HepG2 (cell line): ENCODE data around the gene DLG1. TPM values are rescaled to one million over a fixed set of nuclear protein-coding genes. Genes with fewer than 3 reads are reported as not detected.

Experiments used
- ATAC-seq: fragments of 200-7000 bp; cut with Tn5 transposase; 3 replicates; pipeline ENCODE4 v1.9.1; 2020; ENCODE audit warnings: mild to moderate bottlenecking, moderate library complexity
- BruUV-seq: library from RNA; stranded (reverse); fragments of 400-500 nt; replicated peaks from 2 replicates; lab custom pipeline; 2021; lab: Mats Ljungman, UMichigan
- CTCF ChIA-PET: fragments of 300-600 bp; formaldehyde crosslinking; extraction: SDS; loops from one replicate; lab custom pipeline; 2021; ENCODE audit warnings: low total read pairs, inconsistent platforms, low intra/inter-chr PET ratio; lab: Yijun Ruan, JAX
- POLR2A ChIA-PET: fragments of 350-600 bp; sonication (Branson Sonifier 250); formaldehyde crosslinking; loops from one replicate; lab custom pipeline; 2020; ENCODE audit warnings: antibody characterized with exemption, inconsistent platforms; lab: Yijun Ruan, JAX
- DNase-seq: peaks from one replicate; pipeline ENCODE4 v3.0.0-alpha.2; 2015; ENCODE audit warnings: low spot score
- FAIRE-seq: peaks from 3 replicates; lab custom pipeline; 2011; peaks lifted over from hg19 to GRCh38; lab: Jason Lieb, UNC
- H2AFZ ChIP-seq: one replicate; pipeline ENCODE4 v1.6.1; 2011; ENCODE audit warnings: low read length, inconsistent platforms
- H3K27ac ChIP-seq: fragments of 300-600 bp; 3 replicates; pipeline ENCODE4 v1.8.0; 2011; ENCODE audit warnings: mixed run types, mild to moderate bottlenecking, mixed read lengths, low read length, inconsistent platforms; ENCODE audit not compliant: insufficient read depth; ENCODE audit errors: extremely low read length
- H3K27me3 ChIP-seq, 2 experiments: fragments of 200-600 bp in 1 of 2; 2 replicates in 1 of 2; 3 replicates in 1 of 2; pipeline versions ENCODE4 v1.6.0 to v1.8.0; 2011; ENCODE audit warnings: low read length in 2 of 2, mild to moderate bottlenecking in 2 of 2, moderate library complexity in 2 of 2, inconsistent platforms in 1 of 2; ENCODE audit not compliant: insufficient read depth in 2 of 2, control insufficient read depth in 1 of 2
- H3K36me3 ChIP-seq, 2 experiments: fragments of 200-600 bp in 1 of 2; replicated peaks in 1 of 2; 2 replicates in 1 of 2; 3 replicates in 1 of 2; pipeline versions ENCODE4 v1.5.1 to v1.8.0; 2011; ENCODE audit warnings: low read length in 2 of 2, inconsistent platforms in 1 of 2; ENCODE audit not compliant: insufficient read depth in 2 of 2, control insufficient read depth in 1 of 2
- H3K4me1 ChIP-seq: 2 replicates; pipeline ENCODE4 v1.5.1; 2012; ENCODE audit warnings: low read length, inconsistent platforms; ENCODE audit not compliant: insufficient read depth
- H3K4me2 ChIP-seq: 2 replicates; pipeline ENCODE4 v1.6.0; 2011; ENCODE audit warnings: low read depth, low read length, inconsistent platforms
- H3K4me3 ChIP-seq, 3 experiments: fragments of 200-600 bp in 1 of 3; sonication (generic), shearing (Covaris generic) in 1 of 3; replicated peaks in 1 of 3; 2 replicates each; pipeline ENCODE4 v1.5.1; 2011 to 2016; ENCODE audit warnings: low read length in 3 of 3, inconsistent platforms in 2 of 3, low read depth in 2 of 3, mild to moderate bottlenecking in 2 of 3, control low read depth in 1 of 3, mixed read lengths in 1 of 3; ENCODE audit not compliant: insufficient read depth in 1 of 3
- H3K79me2 ChIP-seq: one replicate; pipeline ENCODE4 v1.6.1; 2011; ENCODE audit warnings: low read length, inconsistent platforms; ENCODE audit not compliant: insufficient read depth
- H3K9ac ChIP-seq: 2 replicates; pipeline ENCODE4 v1.6.0; 2011; ENCODE audit warnings: mild to moderate bottlenecking, low read depth, low read length, inconsistent platforms; ENCODE audit not compliant: insufficient read depth
- H3K9me3 ChIP-seq: 2 replicates; pipeline ENCODE4 v1.5.1; 2012; ENCODE audit warnings: mild to moderate bottlenecking, low read length
- H4K20me1 ChIP-seq: 2 replicates; pipeline ENCODE4 v1.6.0; 2011; ENCODE audit warnings: inconsistent platforms, mild to moderate bottlenecking, low read length, moderate library complexity; ENCODE audit not compliant: insufficient read depth
- AGO1 ChIP-seq: fragments of 200-400 bp; formaldehyde crosslinking; IDR thresholded peaks from 2 replicates; pipeline ENCODE4 v1.6.1; 2017; ENCODE audit warnings: mild to moderate bottlenecking, low read depth, low read length, moderate library complexity; ENCODE audit not compliant: poor library complexity, severe bottlenecking
- AGO2 ChIP-seq: fragments of 200-400 bp; formaldehyde crosslinking; optimal IDR thresholded peaks from 2 replicates; pipeline ENCODE3; 2017; ENCODE audit warnings: mild to moderate bottlenecking, low read depth, low read length, moderate library complexity
- GATA4 ChIP-seq: sonication (generic); IDR thresholded peaks from 2 replicates; pipeline ENCODE4 v1.6.1; 2016; ENCODE audit warnings: antibody characterized with exemption, low read depth, borderline replicate concordance
- PCBP1 ChIP-seq: fragments of 200-400 bp; formaldehyde crosslinking; IDR thresholded peaks from 2 replicates; pipeline ENCODE4 v1.6.1; 2017; ENCODE audit warnings: mild to moderate bottlenecking, low read depth, low read length, borderline replicate concordance
- ZNF281 ChIP-seq: sonication (generic); formaldehyde crosslinking; IDR thresholded peaks from 2 replicates; pipeline ENCODE4 v1.4.0; 2020; ENCODE audit warnings: missing genetic modification reagents, borderline replicate concordance
- ZNF30 ChIP-seq: sonication (generic); formaldehyde crosslinking; IDR thresholded peaks from 2 replicates; pipeline ENCODE4 v1.5.0; 2020; ENCODE audit warnings: mild to moderate bottlenecking, missing genetic modification reagents
- ZNF687 ChIP-seq: sonication (generic); formaldehyde crosslinking; IDR thresholded peaks from 2 replicates; pipeline ENCODE4 v1.5.1; 2020; ENCODE audit warnings: mild to moderate bottlenecking, missing genetic modification reagents, moderate library complexity
- WGBS: methylation state at CpG from one replicate; pipeline ENCODE4 v1.1.6; 2017; ENCODE audit warnings: low lambda C conversion rate; 5-methylcytosine and 5-hydroxymethylcytosine counted together
- in situ Hi-C: cut with HindIII; loops from 2 replicates; pipeline ENCODE4 v1.10.0; 2017; ENCODE audit warnings: low pct_unique_long_range_greater_than_20kb; ENCODE audit not compliant: extremely low pct_ligation_motif_present
- intact Hi-C: fragments of 100-400 bp; cut with micrococcal nuclease; formaldehyde crosslinking; loops from one replicate; pipeline ENCODE4 v1.10.0; 2022; ENCODE audit not compliant: unreplicated experiment
- polyA plus RNA-seq, 8 experiments: library from polyadenylated mRNA; depleted of rRNA in 3 of 8; stranded (reverse) in 7 of 8; unstranded in 1 of 8; fragments of >200 nt; fragmentation: Illumina TruSeq in 4 of 8; extraction: Trizol in 4 of 8; gene quantifications; 2 replicates each; pipeline versions ENCODE4 v1.2.1 to v1.2.3, GENCODE V29; 2011 to 2016; ENCODE audit warnings: low read depth in 4 of 8, missing spikeins in 1 of 8, mixed read lengths in 1 of 8; ENCODE audit not compliant: insufficient read depth in 1 of 8
- total RNA-seq, 5 experiments: library from RNA; depleted of rRNA; stranded (reverse); fragments of >200 nt; fragmentation: Illumina TruSeq; extraction: Trizol; gene quantifications; 2 replicates each; pipeline ENCODE4 v1.2.3, GENCODE V29; 2016; ENCODE audit warnings: low read depth in 1 of 5

Gene DLG1
- total and polyA plus RNA-seq, 2 of the 13 experiments (the other 11 are each of a cell fraction or from before 2014, with no cell fraction given): 30.5 to 104 TPM

GRCh38 chr3:197021231-197021630 is 277.2 kb downstream of the DLG1 start:
- H3K27ac ChIP-seq: no peak overlapping the region
- H4K20me1 ChIP-seq: no peaks in the 10 kb centered on the region
- H3K9me3 ChIP-seq: no peaks in the 10 kb centered on the region
- ATAC-seq: peak; percentile 9; the same call in 1 of the 3 replicates
- H3K4me2 ChIP-seq: no peak overlapping the region
- no TSS peak for BruUV-seq
- no peaks in the 10 kb centered on the region; a peak in 1 of 5 replicates for H3K36me3 ChIP-seq
- in situ Hi-C loops: no loop called here
- H3K27me3 ChIP-seq: no peaks in the 10 kb centered on the region
- no peak for DNase-seq
- TF ChIP-seq ZNF30 (CRISPR knock-in tag) (no peak), ZNF281 (CRISPR knock-in tag) (peak; percentile 30; the same call in 1 of the 2 replicates), PCBP1 (0 out of 2 replicates have a peak, but pooled peaks have one; percentile 39), GATA4 (no peak), AGO1 (peak; percentile 58), AGO2 (peak; percentile 78), ZNF687 (peak; percentile 17)
- H3K4me3 ChIP-seq: no peak overlapping the region
- POLR2A ChIA-PET: no interaction called here
- WGBS: 81% methylated on average over 7 of the region's 10 CpGs
- no peaks in the 10 kb centered on the region for H3K79me2 ChIP-seq
- no peak overlapping the region for H3K9ac ChIP-seq
- FAIRE-seq: no peak
- H2AFZ ChIP-seq: no peak overlapping the region
- H3K4me1 ChIP-seq: peaks cover 30% of the 10 kb centered on the region
- intact Hi-C loops: no loop called here
- CTCF ChIA-PET: no interaction called here
